GM23338 (cell line): Measurements from ENCODE around the gene PRSS27. TPM values are rescaled to one million over a fixed set of nuclear protein-coding genes. Genes with fewer than 3 reads are reported as not detected.

Source experiments
- ATAC-seq: fragments of 200-7000 bp; cut with Tn5 transposase; 3 replicates; pipeline ENCODE4 v1.9.1; 2020
- DNase-seq: peaks from one replicate; pipeline ENCODE4 v3.0.0-alpha.2; 2015; ENCODE audit warnings: low spot score
- H2AFZ ChIP-seq: fragments of 200-600 bp; sonication (generic); 2 replicates; pipeline ENCODE4 v1.8.0; 2016; ENCODE audit warnings: antibody characterized with exemption, mild to moderate bottlenecking, moderate library complexity
- H3F3A ChIP-seq: fragments of 200-600 bp; sonication (generic); replicated peaks from 2 replicates; pipeline ENCODE4 v1.8.0; 2017; ENCODE audit warnings: antibody characterized with exemption, mixed run types, low read depth
- H3K27ac ChIP-seq: fragments of 200-600 bp; sonication (generic); 2 replicates; pipeline ENCODE4 v1.6.1; 2016; ENCODE audit warnings: low read depth
- H3K27me3 ChIP-seq: fragments of 200-600 bp; sonication (generic); 2 replicates; pipeline ENCODE4 v1.8.0; 2016; ENCODE audit warnings: mild to moderate bottlenecking, mixed run types, moderate library complexity; ENCODE audit not compliant: insufficient read depth
- H3K36me3 ChIP-seq: fragments of 200-600 bp; sonication (generic); 2 replicates; pipeline ENCODE4 v1.8.0; 2016; ENCODE audit warnings: mild to moderate bottlenecking; ENCODE audit not compliant: insufficient read depth
- H3K4me1 ChIP-seq: fragments of 200-600 bp; sonication (generic); 2 replicates; pipeline ENCODE4 v1.8.0; 2016; ENCODE audit warnings: mild to moderate bottlenecking, moderate library complexity; ENCODE audit not compliant: insufficient read depth
- H3K4me2 ChIP-seq: fragments of 200-600 bp; sonication (generic); 2 replicates; pipeline ENCODE4 v1.7.1; 2017; ENCODE audit warnings: mixed run types
- H3K4me3 ChIP-seq: fragments of 200-600 bp; sonication (generic); 2 replicates; pipeline ENCODE4 v1.6.1; 2016; ENCODE audit warnings: mixed run types
- H3K79me2 ChIP-seq: fragments of 200-600 bp; sonication (generic); replicated peaks from 2 replicates; pipeline ENCODE4 v1.8.0; 2017; ENCODE audit warnings: mild to moderate bottlenecking; ENCODE audit not compliant: insufficient read depth
- H3K9me2 ChIP-seq: fragments of 200-600 bp; sonication (generic); 2 replicates; pipeline ENCODE4 v1.8.0; 2017; ENCODE audit not compliant: insufficient read depth
- H4K20me1 ChIP-seq: fragments of 200-600 bp; sonication (generic); replicated peaks from 2 replicates; pipeline ENCODE4 v1.8.0; 2017; ENCODE audit warnings: mild to moderate bottlenecking; ENCODE audit not compliant: insufficient read depth
- H3K27ac Mint-ChIP-seq: 2 replicates; pipeline ENCODE4 v1.8.0; 2020; ENCODE audit warnings: inconsistent platforms, mild to moderate bottlenecking, moderate library complexity, mixed read lengths
- H3K27me3 Mint-ChIP-seq: 3 replicates; pipeline ENCODE4 v1.8.0; 2022; ENCODE audit warnings: low read depth, mild to moderate bottlenecking, moderate library complexity, mixed read lengths, inconsistent platforms; ENCODE audit not compliant: insufficient read depth, poor library complexity
- H3K36me3 Mint-ChIP-seq: 3 replicates; pipeline ENCODE4 v1.8.0; 2021; ENCODE audit warnings: low read depth, mild to moderate bottlenecking, inconsistent platforms, moderate library complexity, mixed read lengths
- H3K4me1 Mint-ChIP-seq: 3 replicates; pipeline ENCODE4 v1.8.0; 2020; ENCODE audit warnings: mild to moderate bottlenecking, inconsistent platforms, mixed read lengths
- H3K4me3 Mint-ChIP-seq: 3 replicates; pipeline ENCODE4 v1.8.0; 2021; ENCODE audit warnings: moderate library complexity, mild to moderate bottlenecking, inconsistent platforms, mixed read lengths
- H3K9me3 Mint-ChIP-seq: 3 replicates; pipeline ENCODE4 v1.8.0; 2020; ENCODE audit warnings: moderate library complexity, mild to moderate bottlenecking, inconsistent platforms, mixed read lengths
- CREB1 ChIP-seq: fragments of 250-450 bp; sonication (Bioruptor Pico); IDR thresholded peaks from 2 replicates; pipeline ENCODE4 v1.5.0; 2020; ENCODE audit warnings: low read depth, mild to moderate bottlenecking, moderate library complexity
- CTCF ChIP-seq, 2 experiments: fragments of 200-600 bp in 1 of 2; sonication (generic) in 1 of 2; conservative IDR thresholded peaks; 2 replicates each; pipeline versions ENCODE4 v1.5.1 to v1.6.1; 2016 to 2017; ENCODE audit warnings: antibody characterized with exemption in 2 of 2, low read depth in 2 of 2, mild to moderate bottlenecking in 2 of 2, moderate library complexity in 1 of 2
- EZH2 ChIP-seq: fragments of 200-600 bp; sonication (generic); IDR thresholded peaks from one replicate; pipeline ENCODE4 v1.8.0; 2017; ENCODE audit warnings: antibody characterized with exemption, mild to moderate bottlenecking, low read depth; ENCODE audit not compliant: unreplicated experiment
- EZH2phosphoT487 ChIP-seq: fragments of 200-600 bp; sonication (generic); IDR thresholded peaks from one replicate; pipeline ENCODE4 v1.8.1; 2018; ENCODE audit warnings: antibody characterized with exemption; ENCODE audit not compliant: unreplicated experiment
- JUNB ChIP-seq: IDR thresholded peaks from one replicate; pipeline ENCODE4 v1.6.1; 2016; ENCODE audit warnings: antibody characterized with exemption; ENCODE audit not compliant: unreplicated experiment
- NANOG ChIP-seq: IDR thresholded peaks from 2 replicates; pipeline ENCODE4 v1.6.1; 2016; ENCODE audit warnings: antibody characterized with exemption, borderline replicate concordance
- POLR2AphosphoS5 ChIP-seq: IDR thresholded peaks from 2 replicates; pipeline ENCODE4 v1.6.1; 2016; ENCODE audit warnings: antibody characterized with exemption, low read depth
- STAT1 ChIP-seq: IDR thresholded peaks from one replicate; pipeline ENCODE4 v1.6.1; 2016; ENCODE audit warnings: antibody characterized with exemption; ENCODE audit not compliant: unreplicated experiment
- ZNF331 ChIP-seq: fragments of 250-450 bp; sonication (Bioruptor Pico); IDR thresholded peaks from 2 replicates; pipeline ENCODE4 v1.5.0; 2020; ENCODE audit warnings: low read depth, mild to moderate bottlenecking, moderate library complexity
- polyA plus RNA-seq: library from polyadenylated mRNA; unstranded; fragments of >200 nt; fragmentation: Nextera tagmentation; extraction: Ambion mirVana; gene quantifications from 2 replicates; pipeline ENCODE4 v1.2.1, GENCODE V29; 2016
- total RNA-seq: library from RNA; depleted of rRNA; stranded (reverse); fragments of >200 nt; shearing (Covaris generic); gene quantifications from 2 replicates; pipeline ENCODE4 v1.2.3, GENCODE V29; 2014
- TF ChIP-seq, protein P1 (sequence below): fragments of 250-450 bp; sonication (Bioruptor Pico); IDR thresholded peaks from 2 replicates; pipeline ENCODE4 v1.5.0; 2020; ENCODE audit warnings: mild to moderate bottlenecking, moderate library complexity
- TF ChIP-seq, protein P2 (sequence below): IDR thresholded peaks from 2 replicates; pipeline ENCODE4 v1.6.1; 2016; ENCODE audit warnings: antibody characterized with exemption

The PRSS27 gene
- total and polyA plus RNA-seq, 2 experiments from 2014 or later: 0.73 to 1.6 TPM

- H3K4me1 Mint-ChIP-seq: peaks cover 35% of the 10 kb centered on the region
- no peaks in the 10 kb centered on the region for H3K27me3 ChIP-seq
- peaks cover 74% of the 10 kb centered on the region for H3K79me2 ChIP-seq
- H3K4me3 ChIP-seq: peak overlapping the region; percentile 99
- DNase-seq (no peak), ATAC-seq (no peak)
- H3K36me3 Mint-ChIP-seq: peaks cover 65% of the 10 kb centered on the region
- H3K9me2 ChIP-seq: no peaks in the 10 kb centered on the region
- peak overlapping the region; percentile 99 for H3K27ac ChIP-seq
- H3K27me3 Mint-ChIP-seq: peaks cover 20% of the 10 kb centered on the region
- no peak overlapping the region for H2AFZ ChIP-seq
- peaks cover under 1% of the 10 kb centered on the region for H3K9me3 Mint-ChIP-seq
- peaks cover 55% of the 10 kb centered on the region for H3F3A ChIP-seq
- H4K20me1 ChIP-seq: peaks cover 47% of the 10 kb centered on the region
- H3K36me3 ChIP-seq: peaks cover 16% of the 10 kb centered on the region
- peaks cover 25% of the 10 kb centered on the region for H3K4me1 ChIP-seq
- H3K4me2 ChIP-seq: peak overlapping the region; percentile 100
- H3K27ac Mint-ChIP-seq: peak overlapping the region; percentile 95
- TF ChIP-seq, protein P1, sequence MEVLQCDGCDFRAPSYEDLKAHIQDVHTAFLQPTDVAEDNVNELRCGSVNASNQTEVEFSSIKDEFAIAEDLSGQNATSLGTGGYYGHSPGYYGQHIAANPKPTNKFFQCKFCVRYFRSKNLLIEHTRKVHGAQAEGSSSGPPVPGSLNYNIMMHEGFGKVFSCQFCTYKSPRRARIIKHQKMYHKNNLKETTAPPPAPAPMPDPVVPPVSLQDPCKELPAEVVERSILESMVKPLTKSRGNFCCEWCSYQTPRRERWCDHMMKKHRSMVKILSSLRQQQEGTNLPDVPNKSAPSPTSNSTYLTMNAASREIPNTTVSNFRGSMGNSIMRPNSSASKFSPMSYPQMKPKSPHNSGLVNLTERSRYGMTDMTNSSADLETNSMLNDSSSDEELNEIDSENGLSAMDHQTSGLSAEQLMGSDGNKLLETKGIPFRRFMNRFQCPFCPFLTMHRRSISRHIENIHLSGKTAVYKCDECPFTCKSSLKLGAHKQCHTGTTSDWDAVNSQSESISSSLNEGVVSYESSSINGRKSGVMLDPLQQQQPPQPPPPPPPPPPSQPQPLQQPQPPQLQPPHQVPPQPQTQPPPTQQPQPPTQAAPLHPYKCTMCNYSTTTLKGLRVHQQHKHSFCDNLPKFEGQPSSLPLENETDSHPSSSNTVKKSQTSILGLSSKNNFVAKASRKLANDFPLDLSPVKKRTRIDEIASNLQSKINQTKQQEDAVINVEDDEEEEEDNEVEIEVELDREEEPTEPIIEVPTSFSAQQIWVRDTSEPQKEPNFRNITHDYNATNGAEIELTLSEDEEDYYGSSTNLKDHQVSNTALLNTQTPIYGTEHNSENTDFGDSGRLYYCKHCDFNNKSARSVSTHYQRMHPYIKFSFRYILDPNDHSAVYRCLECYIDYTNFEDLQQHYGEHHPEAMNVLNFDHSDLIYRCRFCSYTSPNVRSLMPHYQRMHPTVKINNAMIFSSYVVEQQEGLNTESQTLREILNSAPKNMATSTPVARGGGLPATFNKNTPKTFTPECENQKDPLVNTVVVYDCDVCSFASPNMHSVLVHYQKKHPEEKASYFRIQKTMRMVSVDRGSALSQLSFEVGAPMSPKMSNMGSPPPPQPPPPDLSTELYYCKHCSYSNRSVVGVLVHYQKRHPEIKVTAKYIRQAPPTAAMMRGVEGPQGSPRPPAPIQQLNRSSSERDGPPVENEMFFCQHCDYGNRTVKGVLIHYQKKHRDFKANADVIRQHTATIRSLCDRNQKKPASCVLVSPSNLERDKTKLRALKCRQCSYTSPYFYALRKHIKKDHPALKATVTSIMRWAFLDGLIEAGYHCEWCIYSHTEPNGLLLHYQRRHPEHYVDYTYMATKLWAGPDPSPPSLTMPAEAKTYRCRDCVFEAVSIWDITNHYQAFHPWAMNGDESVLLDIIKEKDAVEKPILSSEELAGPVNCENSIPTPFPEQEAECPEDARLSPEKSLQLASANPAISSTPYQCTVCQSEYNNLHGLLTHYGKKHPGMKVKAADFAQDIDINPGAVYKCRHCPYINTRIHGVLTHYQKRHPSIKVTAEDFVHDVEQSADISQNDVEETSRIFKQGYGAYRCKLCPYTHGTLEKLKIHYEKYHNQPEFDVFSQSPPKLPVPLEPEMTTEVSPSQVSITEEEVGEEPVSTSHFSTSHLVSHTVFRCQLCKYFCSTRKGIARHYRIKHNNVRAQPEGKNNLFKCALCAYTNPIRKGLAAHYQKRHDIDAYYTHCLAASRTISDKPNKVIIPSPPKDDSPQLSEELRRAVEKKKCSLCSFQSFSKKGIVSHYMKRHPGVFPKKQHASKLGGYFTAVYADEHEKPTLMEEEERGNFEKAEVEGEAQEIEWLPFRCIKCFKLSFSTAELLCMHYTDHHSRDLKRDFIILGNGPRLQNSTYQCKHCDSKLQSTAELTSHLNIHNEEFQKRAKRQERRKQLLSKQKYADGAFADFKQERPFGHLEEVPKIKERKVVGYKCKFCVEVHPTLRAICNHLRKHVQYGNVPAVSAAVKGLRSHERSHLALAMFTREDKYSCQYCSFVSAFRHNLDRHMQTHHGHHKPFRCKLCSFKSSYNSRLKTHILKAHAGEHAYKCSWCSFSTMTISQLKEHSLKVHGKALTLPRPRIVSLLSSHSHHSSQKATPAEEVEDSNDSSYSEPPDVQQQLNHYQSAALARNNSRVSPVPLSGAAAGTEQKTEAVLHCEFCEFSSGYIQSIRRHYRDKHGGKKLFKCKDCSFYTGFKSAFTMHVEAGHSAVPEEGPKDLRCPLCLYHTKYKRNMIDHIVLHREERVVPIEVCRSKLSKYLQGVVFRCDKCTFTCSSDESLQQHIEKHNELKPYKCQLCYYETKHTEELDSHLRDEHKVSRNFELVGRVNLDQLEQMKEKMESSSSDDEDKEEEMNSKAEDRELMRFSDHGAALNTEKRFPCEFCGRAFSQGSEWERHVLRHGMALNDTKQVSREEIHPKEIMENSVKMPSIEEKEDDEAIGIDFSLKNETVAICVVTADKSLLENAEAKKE (CRISPR knock-in tag): no peak
- TF ChIP-seq JUNB (no peak), NANOG (no peak), CTCF (conservative IDR thresholded peaks at IDR 0.05; ENCODE audit: low read depth in 2 of 2) (no peak), EZH2phosphoT487 (no peak), EZH2 (no peak), STAT1 (no peak), CREB1 (CRISPR knock-in tag) (no peak), POLR2AphosphoS5 (no peak), ZNF331 (CRISPR knock-in tag) (no peak)
- TF ChIP-seq, protein P2, sequence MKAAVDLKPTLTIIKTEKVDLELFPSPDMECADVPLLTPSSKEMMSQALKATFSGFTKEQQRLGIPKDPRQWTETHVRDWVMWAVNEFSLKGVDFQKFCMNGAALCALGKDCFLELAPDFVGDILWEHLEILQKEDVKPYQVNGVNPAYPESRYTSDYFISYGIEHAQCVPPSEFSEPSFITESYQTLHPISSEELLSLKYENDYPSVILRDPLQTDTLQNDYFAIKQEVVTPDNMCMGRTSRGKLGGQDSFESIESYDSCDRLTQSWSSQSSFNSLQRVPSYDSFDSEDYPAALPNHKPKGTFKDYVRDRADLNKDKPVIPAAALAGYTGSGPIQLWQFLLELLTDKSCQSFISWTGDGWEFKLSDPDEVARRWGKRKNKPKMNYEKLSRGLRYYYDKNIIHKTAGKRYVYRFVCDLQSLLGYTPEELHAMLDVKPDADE: no peak
- H3K4me3 Mint-ChIP-seq: peak overlapping the region; percentile 93
These were observed 33.7 kb upstream of the PRSS27 start for GRCh38 chr16:2753733-2754020.
